ENCODE measurements around the gene KAT8. TPM values are rescaled to one million over a fixed set of nuclear protein-coding genes. Genes with fewer than 3 reads are reported as not detected.

Gene KAT8
- total and polyA plus RNA-seq, 2 of the 13 experiments (the other 11 are each of a cell fraction or from before 2014, with no cell fraction given): 79.0 to 84.2 TPM

DNA sequence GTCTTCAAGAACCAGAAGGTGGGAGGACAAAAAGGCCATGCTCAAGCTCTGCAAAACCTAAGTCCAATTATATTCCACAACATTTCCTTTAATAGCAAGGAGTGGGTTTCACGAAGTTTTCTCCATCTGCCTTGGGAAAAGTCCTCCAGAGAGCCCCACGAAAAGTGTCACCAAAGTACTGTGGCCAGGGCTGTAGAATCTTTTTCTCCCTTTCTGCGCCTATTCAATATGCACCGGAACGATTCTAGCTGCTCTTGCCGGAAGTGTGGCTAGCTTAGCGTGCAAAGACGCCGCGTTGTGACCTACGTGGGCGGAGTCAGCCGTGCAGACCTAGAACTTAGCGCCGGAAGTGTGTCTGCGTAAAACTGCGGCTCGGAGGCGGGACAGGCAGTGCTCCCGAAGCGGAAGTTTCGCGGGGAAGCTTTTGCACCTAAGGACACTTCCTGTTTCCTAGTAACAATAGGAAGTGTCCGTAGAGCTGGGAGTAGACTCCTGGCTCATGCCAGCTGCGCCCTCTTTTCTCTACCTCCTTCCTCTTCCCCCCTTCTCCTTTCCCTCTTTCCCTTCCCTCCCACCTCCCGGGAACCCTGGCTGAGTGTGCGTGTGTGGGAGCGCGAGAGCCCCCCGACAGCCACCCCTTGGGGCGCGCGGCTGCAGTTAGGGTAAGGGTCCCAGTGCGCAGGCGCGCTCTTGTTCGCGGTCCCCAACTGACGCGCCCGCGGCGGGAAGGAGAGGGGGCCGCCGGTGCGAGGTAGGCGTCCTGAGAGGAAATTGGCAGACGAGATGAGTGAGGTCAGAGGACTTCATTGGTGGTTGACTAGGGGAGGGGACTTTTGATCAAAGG, 43.3 kb upstream of the KAT8 start, which contains the start of the genes ZNF646 and ZNF668 (continued):
- TF ChIP-seq AKNA (CRISPR knock-in tag; IDR thresholded peaks at IDR 0.05; ENCODE audit: borderline replicate concordance) (no peak), ZMYM3 (CRISPR knock-in tag; IDR thresholded peaks at IDR 0.05) (peak; percentile 36; the same call in 1 of the 2 replicates), ZNF207 (IDR thresholded peaks at IDR 0.05; ENCODE audit: borderline replicate concordance) (no peak), ASH2L (IDR thresholded peaks at IDR 0.05; ENCODE audit: insufficient read length, low read depth, low read length) (no peak), WIZ (CRISPR knock-in tag; IDR thresholded peaks at IDR 0.05) (no peak), KAT2B (IDR thresholded peaks at IDR 0.05; ENCODE audit: borderline replicate concordance, low read depth, low read length) (no peak), GTF2F1 (IDR thresholded peaks at IDR 0.05; ENCODE audit: low read length) (0 out of 2 replicates have a peak, but pooled peaks have one; percentile 58), ZBTB49 (CRISPR knock-in tag; IDR thresholded peaks at IDR 0.05; ENCODE audit: borderline replicate concordance) (no peak), RARA (CRISPR knock-in tag; IDR thresholded peaks at IDR 0.05) (peak; percentile 37; the same call in 1 of the 2 replicates), SIN3A (IDR thresholded peaks at IDR 0.05; ENCODE audit: borderline replicate concordance, low read depth, low read length) (peak; percentile 92), SSRP1 (CRISPR knock-in tag; IDR thresholded peaks at IDR 0.05) (no peak), MTA3 (CRISPR knock-in tag; IDR thresholded peaks at IDR 0.05) (no peak), RCOR2 (CRISPR knock-in tag; IDR thresholded peaks at IDR 0.05) (peak; percentile 76), TFDP1 (CRISPR knock-in tag; IDR thresholded peaks at IDR 0.05; ENCODE audit: borderline replicate concordance) (peak; percentile 69; the same call in 1 of the 2 replicates), TEAD2 (CRISPR knock-in tag; IDR thresholded peaks at IDR 0.05) (no peak), ZNF138 (CRISPR knock-in tag; IDR thresholded peaks at IDR 0.05; ENCODE audit: low read depth) (peak; percentile 44; the same call in 1 of the 2 replicates)
- TF ChIP-seq, protein P1, sequence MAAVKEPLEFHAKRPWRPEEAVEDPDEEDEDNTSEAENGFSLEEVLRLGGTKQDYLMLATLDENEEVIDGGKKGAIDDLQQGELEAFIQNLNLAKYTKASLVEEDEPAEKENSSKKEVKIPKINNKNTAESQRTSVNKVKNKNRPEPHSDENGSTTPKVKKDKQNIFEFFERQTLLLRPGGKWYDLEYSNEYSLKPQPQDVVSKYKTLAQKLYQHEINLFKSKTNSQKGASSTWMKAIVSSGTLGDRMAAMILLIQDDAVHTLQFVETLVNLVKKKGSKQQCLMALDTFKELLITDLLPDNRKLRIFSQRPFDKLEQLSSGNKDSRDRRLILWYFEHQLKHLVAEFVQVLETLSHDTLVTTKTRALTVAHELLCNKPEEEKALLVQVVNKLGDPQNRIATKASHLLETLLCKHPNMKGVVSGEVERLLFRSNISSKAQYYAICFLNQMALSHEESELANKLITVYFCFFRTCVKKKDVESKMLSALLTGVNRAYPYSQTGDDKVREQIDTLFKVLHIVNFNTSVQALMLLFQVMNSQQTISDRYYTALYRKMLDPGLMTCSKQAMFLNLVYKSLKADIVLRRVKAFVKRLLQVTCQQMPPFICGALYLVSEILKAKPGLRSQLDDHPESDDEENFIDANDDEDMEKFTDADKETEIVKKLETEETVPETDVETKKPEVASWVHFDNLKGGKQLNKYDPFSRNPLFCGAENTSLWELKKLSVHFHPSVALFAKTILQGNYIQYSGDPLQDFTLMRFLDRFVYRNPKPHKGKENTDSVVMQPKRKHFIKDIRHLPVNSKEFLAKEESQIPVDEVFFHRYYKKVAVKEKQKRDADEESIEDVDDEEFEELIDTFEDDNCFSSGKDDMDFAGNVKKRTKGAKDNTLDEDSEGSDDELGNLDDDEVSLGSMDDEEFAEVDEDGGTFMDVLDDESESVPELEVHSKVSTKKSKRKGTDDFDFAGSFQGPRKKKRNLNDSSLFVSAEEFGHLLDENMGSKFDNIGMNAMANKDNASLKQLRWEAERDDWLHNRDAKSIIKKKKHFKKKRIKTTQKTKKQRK (IDR thresholded peaks at IDR 0.05; ENCODE audit: low read length): no peak

Measured in HepG2 (cell line).